NCI-H2029 treated with DMSO at 0.1 percent for 48 hours (cell line): ENCODE results near the gene MAPKAPK2.

Experiments used
- DNase-seq: peaks from one replicate; lab custom pipeline; 2025; lab: John Stamatoyannopoulos, UW

MAPKAPK2 gene

GRCh38 chr1:206703661-206704060, 19.0 kb downstream of the MAPKAPK2 start:
- no peak for DNase-seq

GRCh38 chr1:206704226-206704625, 19.5 kb downstream of the MAPKAPK2 start:
- DNase-seq: no peak

- peak; percentile 31 for DNase-seq
Measured at GRCh38 chr1:206705191-206705590, 20.5 kb downstream of the MAPKAPK2 start.

DNA sequence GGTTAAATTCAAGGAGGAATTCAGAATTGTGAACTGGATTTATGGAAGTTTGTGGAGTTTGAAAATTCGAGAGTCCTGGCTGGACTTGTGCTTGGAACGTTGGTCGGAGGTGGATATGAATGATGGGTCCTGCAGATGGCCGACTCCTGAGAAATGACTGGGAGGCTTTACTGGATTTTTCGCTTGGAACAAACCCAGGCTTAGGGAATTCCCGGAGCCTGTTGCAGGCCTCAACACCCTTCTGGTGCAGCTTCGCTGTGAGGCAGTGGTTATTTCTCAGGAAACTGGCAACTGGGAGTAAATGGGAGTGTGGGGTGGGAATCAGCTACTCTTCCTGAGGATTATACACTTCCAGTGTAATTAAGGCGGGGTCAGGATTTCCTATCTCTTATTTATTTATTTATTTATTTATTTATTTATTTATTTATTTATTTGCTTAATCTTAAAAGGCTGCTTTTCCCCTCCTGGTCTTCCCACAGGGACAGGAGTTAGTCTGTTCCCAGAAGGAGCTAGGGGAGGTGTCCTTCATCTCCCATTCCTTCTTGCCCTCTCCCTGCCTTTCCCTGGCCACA, 21.1 kb downstream of the MAPKAPK2 start:
- DNase-seq: no peak

DNA sequence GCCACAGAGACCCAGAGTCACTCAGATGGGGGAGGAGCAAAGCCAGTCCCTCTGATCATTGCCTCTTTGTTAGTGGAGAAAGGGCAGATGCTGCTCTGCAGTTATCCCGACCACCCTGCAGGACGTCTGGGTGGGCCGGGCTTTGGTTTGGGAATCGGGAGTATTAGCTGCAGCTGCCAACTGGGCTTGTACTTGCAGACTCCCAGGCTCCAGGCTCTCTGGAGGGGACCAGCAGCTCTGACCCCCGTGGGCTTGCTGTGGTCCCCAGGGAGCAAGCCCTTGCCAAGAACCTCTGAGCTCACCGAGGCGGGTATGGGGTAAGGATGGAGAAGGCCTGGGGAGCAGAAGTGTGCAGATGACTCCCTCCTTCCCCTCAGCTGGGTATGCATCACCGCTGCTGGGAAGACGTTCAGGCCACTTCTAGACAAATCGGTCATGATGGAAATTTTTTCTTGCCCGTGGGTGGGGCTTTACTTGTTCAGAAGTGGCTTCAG, 21.6 kb downstream of the MAPKAPK2 start:
- DNase-seq: no peak

DNA sequence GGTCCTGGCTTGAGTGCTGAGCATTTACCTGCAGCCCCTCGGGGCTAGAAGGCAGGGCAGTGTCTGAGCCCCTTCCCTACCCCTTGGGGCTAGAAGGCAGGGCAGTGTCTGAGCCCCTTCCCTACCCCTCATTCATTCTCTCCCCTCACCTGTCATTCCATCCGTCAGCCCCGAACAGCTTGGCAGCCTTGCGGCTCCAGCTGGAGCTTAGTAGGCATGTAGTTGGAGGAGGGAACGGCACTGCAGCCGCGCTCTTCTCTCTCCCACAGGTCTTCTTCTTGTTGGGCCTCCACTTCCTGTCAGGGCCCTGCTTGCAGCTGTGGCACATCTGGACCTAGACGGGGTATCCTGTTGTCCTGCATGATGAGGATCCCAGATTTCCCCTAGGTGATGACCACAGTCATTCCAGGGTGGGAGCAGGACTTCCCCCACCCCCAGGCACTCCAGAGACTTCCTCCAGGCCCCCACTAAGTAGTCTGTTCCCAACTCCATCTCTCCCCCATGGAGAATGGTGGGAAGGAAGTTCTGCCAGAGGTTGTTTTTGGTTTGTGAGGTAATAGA, 22.2 kb downstream of the MAPKAPK2 start:
- no peak for DNase-seq

DNA sequence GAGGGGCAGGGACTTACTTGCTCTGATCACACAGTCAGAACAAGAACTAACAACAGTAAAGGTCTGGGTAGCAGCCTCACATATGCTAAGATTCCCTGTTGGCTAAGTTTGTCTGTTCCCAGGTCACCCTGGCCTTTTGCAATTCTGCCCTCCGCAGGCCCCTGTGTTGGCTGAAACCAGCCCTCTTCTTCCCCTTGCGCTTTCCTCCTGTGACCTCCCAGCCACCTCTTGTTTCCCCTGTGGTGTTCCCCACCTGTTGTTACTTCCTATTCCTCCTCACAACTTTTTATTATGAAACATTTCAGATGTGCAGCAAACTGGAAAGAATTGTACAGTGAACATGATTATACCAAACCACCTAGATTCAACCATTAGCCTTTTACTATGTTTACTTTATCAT, 23.4 kb downstream of the MAPKAPK2 start:
- DNase-seq: no peak

GRCh38 chr1:206708882-206709281, 24.2 kb downstream of the MAPKAPK2 start:
- no peak for DNase-seq

GRCh38 chr1:206709322-206709721, 24.6 kb downstream of the MAPKAPK2 start:
- DNase-seq: no peak

DNA sequence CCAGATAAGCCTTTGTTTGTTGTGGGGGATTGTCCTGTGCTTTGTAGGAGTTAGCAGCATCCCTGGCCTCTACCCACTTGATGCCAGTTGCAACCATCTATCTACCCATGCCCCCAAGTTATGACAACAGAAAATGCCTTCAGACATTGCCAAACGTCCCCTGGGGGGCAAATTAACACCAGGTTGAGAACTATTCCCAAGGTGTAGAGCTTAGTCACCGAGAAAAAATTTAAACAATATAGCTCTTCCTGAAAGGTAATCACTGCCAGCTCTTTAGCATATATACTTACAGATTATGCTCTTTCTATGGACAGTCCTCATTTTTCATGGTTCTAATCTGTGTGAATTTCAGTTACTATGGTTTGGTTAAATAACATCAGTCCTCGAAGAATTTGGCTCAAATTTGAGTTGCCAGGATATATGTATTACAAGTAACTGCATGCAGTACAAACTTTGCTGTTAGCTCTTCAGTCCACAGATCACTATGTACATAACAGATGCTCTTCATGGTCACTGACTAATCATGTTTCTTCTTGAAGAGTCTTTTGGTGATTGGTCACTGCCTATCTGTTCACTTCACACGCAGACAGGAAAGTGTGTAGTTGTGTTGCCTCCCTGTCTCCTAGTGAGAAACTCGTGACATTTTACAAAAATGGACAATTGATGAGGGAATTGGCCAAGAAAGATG, 25.2 kb downstream of the MAPKAPK2 start:
- DNase-seq: no peak

DNA sequence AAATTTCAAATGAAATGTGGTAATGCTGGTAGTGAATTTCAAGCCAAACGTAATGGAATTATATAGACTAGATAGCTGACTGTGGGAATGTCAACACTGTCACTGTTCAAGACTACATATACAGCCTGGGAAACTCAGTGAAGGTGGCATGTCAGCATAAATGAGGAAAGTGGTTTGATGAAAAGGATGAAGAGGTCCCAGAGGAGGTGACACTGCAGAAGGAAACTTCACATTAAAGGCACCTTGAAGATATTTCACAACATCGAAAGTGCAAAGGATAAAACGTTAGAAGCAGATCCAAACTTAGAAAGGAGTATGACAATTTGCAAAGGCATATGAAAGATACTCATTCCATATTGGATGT, 25.7 kb downstream of the MAPKAPK2 start:
- DNase-seq: no peak

GRCh38 chr1:206713070-206713469, 28.4 kb downstream of the MAPKAPK2 start:
- DNase-seq: no peak

- no peak for DNase-seq
Measured at GRCh38 chr1:206713910-206714312, 29.2 kb downstream of the MAPKAPK2 start.

GRCh38 chr1:206714331-206715058, 29.8 kb downstream of the MAPKAPK2 start:
- no peak for DNase-seq

DNA sequence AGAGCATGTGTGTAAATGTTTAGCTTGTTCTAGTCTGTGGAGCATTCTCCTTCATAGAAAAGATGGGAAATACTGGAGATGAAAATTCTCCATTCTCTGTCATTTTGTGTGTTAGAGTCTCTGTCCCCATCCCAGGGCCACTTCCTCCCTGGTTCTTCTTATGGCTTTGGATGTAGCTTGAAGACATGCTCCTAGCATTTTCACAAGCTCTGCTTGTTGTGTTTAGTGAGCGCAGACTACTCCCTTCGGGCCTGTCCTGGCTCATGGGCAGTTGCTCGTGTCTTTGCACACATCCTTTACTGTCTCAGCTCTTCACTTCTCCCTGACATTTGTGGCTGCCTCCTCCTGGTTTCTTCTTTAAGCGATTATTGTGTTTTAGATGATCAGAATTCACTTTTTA, 30.4 kb downstream of the MAPKAPK2 start:
- no peak for DNase-seq

GRCh38 chr1:206715552-206716158, 30.9 kb downstream of the MAPKAPK2 start:
- no peak for DNase-seq

- DNase-seq: no peak
Measured at GRCh38 chr1:206716159-206716869, 31.6 kb downstream of the MAPKAPK2 start.

DNA sequence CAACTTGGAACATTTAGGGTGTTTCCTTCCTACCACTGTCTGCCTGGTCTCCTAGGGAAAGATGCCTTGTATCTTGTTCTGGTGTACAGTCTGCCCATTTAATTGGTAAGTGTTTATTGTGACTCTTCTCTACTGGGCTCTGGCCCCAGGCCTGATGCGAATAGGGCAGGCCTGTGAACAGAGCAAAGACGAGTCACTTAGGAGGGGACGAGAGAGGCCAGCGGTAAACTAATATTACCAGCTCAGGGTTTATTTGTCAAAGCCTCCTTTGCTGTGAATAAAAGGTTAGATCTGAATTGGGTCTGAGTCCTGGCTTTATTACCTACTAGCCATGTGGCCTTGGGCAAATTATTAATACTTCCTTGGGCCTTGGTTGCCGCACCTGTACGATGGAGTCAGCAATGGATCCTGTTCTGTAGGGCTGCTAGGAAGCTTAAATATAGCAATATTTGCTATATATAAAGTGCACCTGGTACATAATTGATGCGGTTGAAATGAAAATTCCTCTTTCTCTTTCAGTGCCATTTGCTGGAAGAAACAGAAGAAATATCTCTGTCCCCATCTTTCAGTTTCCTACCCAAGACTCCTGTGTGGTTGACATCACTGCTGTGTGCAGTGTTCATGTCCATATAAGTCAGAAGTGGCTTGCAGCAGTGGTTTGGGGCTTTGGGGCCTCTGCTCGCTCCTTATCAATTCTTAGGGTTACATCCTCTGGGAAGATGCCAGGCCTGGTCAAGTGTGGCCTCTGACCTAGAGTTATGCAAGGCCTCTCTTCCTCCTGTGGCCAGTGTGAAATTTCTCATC, 32.4 kb downstream of the MAPKAPK2 start:
- DNase-seq: no peak

GRCh38 chr1:206717674-206717989, 32.9 kb downstream of the MAPKAPK2 start:
- no peak for DNase-seq

DNA sequence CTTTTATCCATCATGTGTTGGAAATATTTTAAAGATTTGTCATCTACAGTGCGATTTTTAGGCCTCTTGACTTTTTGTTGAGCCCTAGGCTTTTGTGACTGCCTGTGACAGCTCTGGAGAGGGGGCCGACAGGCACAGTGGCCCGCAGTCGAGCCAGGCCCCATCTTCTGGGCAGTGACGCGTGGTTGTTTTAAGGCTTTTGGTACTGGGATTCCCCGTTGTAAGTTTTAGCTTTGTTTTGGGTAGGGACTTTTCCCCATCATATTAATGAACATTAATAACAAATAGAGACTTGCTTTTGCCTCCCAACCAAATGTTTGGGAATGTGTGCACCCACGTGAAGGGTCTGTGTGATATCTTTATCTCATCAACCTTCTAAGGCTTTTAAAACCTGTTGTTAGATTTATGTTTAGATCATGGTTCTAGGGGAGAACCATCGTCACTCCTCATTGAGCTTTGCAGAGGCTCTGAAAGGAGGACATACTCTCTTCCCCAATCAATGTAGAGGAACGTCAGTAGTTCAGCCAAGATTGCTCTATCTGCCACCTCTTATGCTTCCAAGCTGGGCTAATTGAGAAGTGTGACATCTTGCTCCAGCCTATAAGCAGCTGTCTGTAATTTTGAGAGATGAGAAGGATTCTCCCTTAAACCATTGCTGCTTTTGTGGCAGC, 34.6 kb downstream of the MAPKAPK2 start:
- no peak for DNase-seq

- no peak for DNase-seq
Measured at GRCh38 chr1:206721454-206721853, 36.7 kb downstream of the MAPKAPK2 start.
